Suprapubic skin (tissue), 4 donors: ENCODE data around the gene MNS1.

Source experiments
- CTCF ChIP-seq, 2 donors: fragments of 200-600 bp in 1 of 2; fragments of 450-650 bp in 1 of 2; sonication (generic) in 1 of 2; IDR thresholded peaks; one replicate each; pipeline ENCODE4 v1.5.1; 2016 to 2019; ENCODE audit warnings: antibody characterized with exemption in 2 of 2, mild to moderate bottlenecking in 1 of 2, moderate library complexity in 1 of 2
- EP300 ChIP-seq: sonication (generic); formaldehyde crosslinking; IDR thresholded peaks from one replicate; pipeline ENCODE4 v1.6.1; 2017; ENCODE audit warnings: antibody characterized with exemption
- POLR2A ChIP-seq, 2 donors: fragments of 450-650 bp; IDR thresholded peaks; one replicate each; pipeline ENCODE4 v1.6.1; 2017; ENCODE audit warnings: antibody characterized with exemption in 2 of 2, mild to moderate bottlenecking in 2 of 2, moderate library complexity in 2 of 2
- POLR2AphosphoS5 ChIP-seq, 3 donors: sonication (generic); formaldehyde crosslinking; IDR thresholded peaks; one replicate each; pipeline ENCODE4 v1.6.1; 2017; ENCODE audit warnings: antibody characterized with exemption in 3 of 3

- TF ChIP-seq POLR2AphosphoS5 (IDR thresholded peaks at IDR 0.05) (no peak), CTCF (IDR thresholded peaks at IDR 0.05) (no peak), EP300 (no peak), POLR2A (IDR thresholded peaks at IDR 0.05) (no peak)
Observed at GRCh38 chr15:56383010-56383409, 81.9 kb downstream of the MNS1 start.
